Hindlimb muscle (tissue), 1 donor: ENCODE measurements around the gene UPK3A. TPM values are rescaled to one million over a fixed set of nuclear protein-coding genes. Genes with fewer than 3 reads are reported as not detected.
"Not testable (repeated sequence)": the region's sequence is repeated elsewhere in the genome, so short reads cannot be mapped to it uniquely, and the experiment has no call there.

Source experiments
- DNase-seq: peaks from one replicate; pipeline ENCODE4 v3.0.0-alpha.2; 2013
- polyA plus RNA-seq: library from polyadenylated mRNA; unstranded; fragments of 120-200 nt; gene quantifications from one replicate; pipeline ENCODE4 v1.2.1, GENCODE V29; 2013; ENCODE audit not compliant: insufficient read length

Gene UPK3A
- polyA plus RNA-seq, 1 donor = not detected

- no peak for DNase-seq
Measured at GRCh38 chr22:45310331-45310976, 25.7 kb downstream of the UPK3A start.

- DNase-seq = no peak
Measured at GRCh38 chr22:45310977-45311531, 26.3 kb downstream of the UPK3A start.

GRCh38 chr22:45312415-45312814, 27.7 kb downstream of the UPK3A start:
- no peak for DNase-seq

GRCh38 chr22:45312856-45313255, 28.1 kb downstream of the UPK3A start:
- no peak for DNase-seq

GRCh38 chr22:45314054-45314721, 29.4 kb downstream of the UPK3A start:
- DNase-seq = no peak

GRCh38 chr22:45314786-45315185, 30.0 kb downstream of the UPK3A start:
- no peak for DNase-seq

- no peak for DNase-seq
Measured at GRCh38 chr22:45316796-45317526, 32.2 kb downstream of the UPK3A start.

GRCh38 chr22:45317551-45318167, 32.9 kb downstream of the UPK3A start:
- DNase-seq = no peak

GRCh38 chr22:45318168-45318557, 33.4 kb downstream of the UPK3A start:
- DNase-seq = peak; percentile 78

GRCh38 chr22:45318558-45319323, 34.0 kb downstream of the UPK3A start:
- no peak for DNase-seq

- peak; percentile 36 for DNase-seq
Measured at GRCh38 chr22:45319324-45319685, 34.6 kb downstream of the UPK3A start.

- DNase-seq = peak; percentile 29
Measured at GRCh38 chr22:45320357-45320976, 35.7 kb downstream of the UPK3A start.

GRCh38 chr22:45321827-45322226, 37.1 kb downstream of the UPK3A start:
- no peak for DNase-seq

- DNase-seq = no peak
Measured at GRCh38 chr22:45322873-45323525, 38.2 kb downstream of the UPK3A start.

GRCh38 chr22:45323695-45324094, 38.9 kb downstream of the UPK3A start:
- no peak for DNase-seq

- DNase-seq = no peak
Measured at GRCh38 chr22:45324311-45324711, 39.6 kb downstream of the UPK3A start.

- not testable (repeated sequence) for DNase-seq
Measured at GRCh38 chr22:45328261-45328660, 43.5 kb downstream of the UPK3A start.

- no peak for DNase-seq
Measured at GRCh38 chr22:45328822-45329529, 44.2 kb downstream of the UPK3A start.

- DNase-seq = peak; percentile 63
Measured at GRCh38 chr22:45329530-45329936, 44.8 kb downstream of the UPK3A start.

GRCh38 chr22:45330548-45330947, 45.8 kb downstream of the UPK3A start:
- no peak for DNase-seq
